NT2/D1 (cell line): ENCODE measurements around the gene PDE4B.

Experiments used
- SUZ12 ChIP-seq: IDR thresholded peaks from 2 replicates; pipeline ENCODE4 v1.6.1; 2011; ENCODE audit not compliant: insufficient read length, insufficient read depth; ENCODE audit errors: extremely low read depth
- YY1 ChIP-seq: IDR thresholded peaks from 2 replicates; pipeline ENCODE4 v1.6.1; 2011; ENCODE audit not compliant: insufficient read length, insufficient read depth
- ZNF274 ChIP-seq: IDR thresholded peaks from 2 replicates; pipeline ENCODE4 v1.6.1; 2011; ENCODE audit warnings: mild to moderate bottlenecking, low read depth, low read length

DNA sequence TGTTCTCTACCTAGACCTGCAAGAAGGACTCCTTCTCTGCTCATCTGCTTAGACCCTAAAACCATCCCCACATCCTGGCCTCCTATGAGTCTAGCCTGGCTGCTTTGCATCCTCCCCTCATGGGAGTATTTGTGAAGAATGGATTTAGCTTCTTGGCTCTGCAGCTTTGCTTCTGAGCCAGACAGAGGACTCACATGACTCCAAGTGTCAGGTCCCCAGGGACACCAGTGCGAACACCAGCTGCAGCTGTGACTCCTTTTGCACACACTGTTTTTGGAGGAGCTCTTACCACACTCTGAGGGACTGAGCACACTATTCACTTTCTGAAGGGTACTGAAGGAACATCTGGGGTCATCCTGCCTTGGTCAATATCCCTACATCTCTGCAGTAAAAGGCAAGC, 609.5 kb downstream of the PDE4B start:
- TF ChIP-seq SUZ12 (no peak), YY1 (no peak), ZNF274 (no peak)
